Measurements from ENCODE around the gene FLT4.
"Not testable (repeated sequence)": the region's sequence is repeated elsewhere in the genome, so short reads cannot be mapped to it uniquely, and the experiment has no call there.

Gene FLT4

DNA sequence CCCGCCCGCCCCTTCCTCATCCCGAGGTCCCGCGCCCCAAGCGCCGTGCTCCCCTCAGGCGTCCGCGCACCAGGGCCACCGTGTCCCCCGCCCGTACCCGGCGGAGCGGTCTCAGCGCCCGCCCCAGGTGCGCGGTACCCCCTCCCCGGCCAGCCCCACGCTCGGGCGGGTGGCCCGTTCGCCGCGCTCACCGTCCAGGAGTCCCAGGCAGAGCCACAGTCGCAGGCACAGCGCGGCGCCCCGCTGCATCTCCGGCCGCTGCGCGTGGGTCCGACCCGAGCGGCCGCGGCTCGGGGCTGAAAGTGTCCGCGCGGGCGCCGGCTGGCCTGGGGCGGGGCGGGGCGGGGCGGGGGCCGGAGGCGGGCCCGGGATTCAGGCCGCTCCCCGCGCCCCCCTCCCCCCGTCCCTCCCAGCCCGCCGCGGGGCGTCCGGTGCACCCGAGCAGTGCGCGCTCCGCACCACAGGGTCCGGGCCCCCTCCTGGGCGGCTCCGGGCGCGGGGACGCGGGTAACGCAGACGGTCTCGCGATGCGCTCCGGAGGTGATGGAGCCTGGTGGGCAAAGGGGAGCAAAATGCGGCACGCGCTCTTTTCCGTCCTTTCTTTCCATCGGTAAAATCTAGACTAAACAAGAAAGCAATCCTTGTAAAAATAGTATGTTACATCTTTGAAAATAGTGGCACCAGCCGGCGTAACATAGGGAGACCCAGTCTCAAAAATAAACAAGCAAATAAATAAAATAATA is at the start of gene FLT4:
FLT4 (minus strand) TSS at position 304 of the 743 bp plus-strand sequence; CDS start at position 249, 55 bp downstream.
- DNase-seq (ENCODE audit: low spot score): no peak

DNA sequence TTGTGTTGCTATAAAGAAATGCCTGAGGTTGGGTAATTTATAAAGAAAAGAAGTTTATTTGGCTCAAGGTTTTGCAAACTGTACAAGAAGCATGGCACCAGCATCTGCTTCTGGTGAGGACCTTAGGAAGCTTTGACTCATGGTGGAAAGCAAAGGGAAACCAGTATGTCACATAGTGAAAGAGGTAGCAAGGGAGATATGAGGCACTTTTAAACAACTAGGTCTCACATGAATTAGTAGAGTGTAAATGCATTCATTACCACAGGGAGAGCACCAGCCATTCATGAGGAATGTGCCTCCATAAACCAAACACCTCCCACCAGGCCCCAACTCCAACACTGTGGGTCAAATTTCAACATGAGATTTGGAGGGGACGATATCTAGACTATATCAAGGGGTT is 49.6 kb upstream of the FLT4 start:
- DNase-seq (ENCODE audit: low spot score) (no peak), FAIRE-seq (no peak)

More for the DNA sequence above, at the start of gene FLT4:
- FAIRE-seq: no peak

DNA sequence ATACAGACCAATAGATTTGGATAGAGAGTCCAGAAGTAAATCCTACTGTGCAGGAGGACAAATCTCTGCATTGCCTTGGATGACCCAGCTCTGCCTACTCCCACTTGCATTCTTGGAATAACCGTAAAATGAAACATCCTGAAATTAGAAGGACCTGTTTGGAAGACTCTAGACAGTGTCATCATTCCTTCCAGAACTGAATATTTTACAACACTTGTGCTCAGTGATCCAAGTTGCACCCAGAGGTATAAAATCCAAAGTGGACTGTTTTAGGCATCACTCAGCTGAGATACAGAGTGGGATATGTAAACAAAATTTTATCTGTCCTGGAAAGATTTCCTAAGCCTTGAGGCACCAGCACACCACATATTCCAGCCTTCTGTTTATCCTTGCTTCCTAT is 46.7 kb upstream of the FLT4 start:
- FAIRE-seq (no peak), DNase-seq (ENCODE audit: low spot score) (no peak)

DNA sequence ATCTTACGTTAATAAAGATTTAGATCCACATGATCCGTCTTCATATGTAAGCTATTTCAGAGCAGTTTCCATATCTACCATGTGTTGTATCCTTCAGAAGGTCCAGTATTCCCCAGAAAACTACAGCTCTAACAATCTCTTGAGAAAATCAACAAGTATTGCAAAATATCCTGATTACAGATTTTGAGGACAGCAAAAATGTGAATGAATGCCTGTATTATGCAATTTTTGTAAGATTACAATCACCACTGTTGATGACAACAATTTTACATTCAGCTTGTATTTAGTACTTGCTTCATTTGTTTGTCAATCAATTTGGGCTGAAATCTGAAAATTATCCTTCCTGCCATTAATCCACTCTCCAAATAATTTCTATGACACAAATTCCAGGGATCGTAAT is 43.0 kb upstream of the FLT4 start:
- FAIRE-seq (no peak), DNase-seq (ENCODE audit: low spot score) (no peak)

DNA sequence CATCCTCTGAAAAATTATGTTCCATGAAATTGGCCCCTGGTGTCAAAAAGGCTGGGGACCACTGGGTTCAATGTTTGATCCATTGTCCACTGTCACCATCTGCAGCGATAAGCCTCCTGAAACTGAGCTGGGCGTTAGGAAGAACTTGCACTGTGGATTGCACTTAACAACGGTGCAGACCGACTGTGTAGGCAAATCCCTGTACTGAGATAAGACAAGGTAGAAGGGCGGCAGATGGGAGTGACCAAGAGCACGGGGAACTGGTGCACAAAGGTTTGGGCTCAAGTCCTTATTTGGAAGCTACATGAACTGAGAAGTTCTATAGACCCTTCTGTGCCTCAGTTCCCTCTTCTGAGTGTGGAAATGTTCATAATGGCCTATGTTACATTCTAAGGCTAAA is 41.6 kb upstream of the FLT4 start:
- DNase-seq (ENCODE audit: low spot score): no peak
- FAIRE-seq: no peak

DNA sequence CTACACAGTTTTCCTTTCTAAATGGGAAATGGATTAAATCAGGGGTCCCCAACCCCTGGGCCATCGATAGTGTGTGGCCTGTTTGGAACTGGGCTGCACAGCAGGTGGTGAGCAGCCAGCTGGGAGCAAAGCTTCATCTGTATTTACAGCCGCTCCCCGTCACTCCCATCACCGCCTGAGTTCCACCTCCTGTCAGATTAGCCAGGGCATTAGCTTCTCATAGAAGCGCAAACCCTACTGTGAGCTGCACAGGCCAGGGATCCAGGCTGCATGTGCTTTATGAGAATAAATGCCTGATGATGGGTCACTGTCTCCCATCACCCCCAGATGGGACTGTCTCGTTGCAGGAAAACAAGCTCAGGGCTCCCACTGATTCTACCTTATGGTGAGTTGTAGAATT is 41.2 kb upstream of the FLT4 start:
- no peak for FAIRE-seq
- DNase-seq (ENCODE audit: low spot score): no peak

DNA sequence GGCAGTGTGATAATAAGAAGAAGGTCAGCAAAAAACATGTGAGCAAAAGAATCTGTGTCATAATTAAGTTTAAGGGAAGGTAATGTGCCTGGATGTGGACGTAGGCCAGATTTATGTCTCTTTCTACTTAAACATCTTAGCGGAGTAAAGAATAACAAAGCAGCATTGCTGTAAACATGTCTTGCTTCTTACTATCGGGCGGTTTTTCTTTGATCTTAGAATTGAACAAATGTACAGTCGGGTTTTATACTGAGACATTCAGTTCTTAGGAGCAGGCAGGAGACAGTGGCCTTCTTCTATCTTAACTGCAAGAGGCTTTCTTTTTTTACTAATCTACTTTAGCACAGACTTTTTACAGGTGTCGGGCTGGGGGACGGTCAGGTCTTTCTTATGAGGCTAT is 40.4 kb upstream of the FLT4 start:
- no peak for FAIRE-seq

DNA sequence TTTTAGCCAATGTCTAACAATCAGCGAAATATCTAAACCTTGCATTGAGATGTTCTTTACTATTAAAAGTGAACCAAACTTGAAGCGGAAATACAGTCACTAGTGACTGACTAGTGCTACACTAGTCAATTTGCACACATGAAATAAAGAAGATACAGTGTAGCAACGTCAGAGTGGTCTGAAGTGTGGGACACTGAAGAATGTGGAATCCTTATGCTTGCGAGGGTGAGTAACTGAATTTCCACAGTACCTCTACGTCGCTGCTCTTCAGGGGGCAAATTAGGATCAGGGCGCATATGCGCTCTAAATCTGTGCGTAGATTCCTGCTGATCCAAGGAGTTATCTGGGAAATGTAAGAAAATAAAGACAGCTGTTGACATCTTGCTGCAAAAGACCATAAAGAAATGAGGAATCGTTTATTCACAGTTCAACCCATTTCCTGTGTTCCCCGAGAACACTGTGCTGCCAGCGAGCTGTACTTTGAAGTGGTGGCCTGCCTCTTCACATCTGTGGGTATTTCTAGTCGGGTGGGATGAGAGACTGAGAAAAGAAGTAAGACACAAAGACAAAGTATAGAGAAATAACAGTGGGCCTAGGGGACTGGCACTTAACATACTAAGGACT is 39.8 kb upstream of the FLT4 start:
- FAIRE-seq (no peak), DNase-seq (ENCODE audit: low spot score) (no peak)

More for the DNA sequence above, 40.4 kb upstream of the FLT4 start:
- no peak for DNase-seq (ENCODE audit: low spot score)

DNA sequence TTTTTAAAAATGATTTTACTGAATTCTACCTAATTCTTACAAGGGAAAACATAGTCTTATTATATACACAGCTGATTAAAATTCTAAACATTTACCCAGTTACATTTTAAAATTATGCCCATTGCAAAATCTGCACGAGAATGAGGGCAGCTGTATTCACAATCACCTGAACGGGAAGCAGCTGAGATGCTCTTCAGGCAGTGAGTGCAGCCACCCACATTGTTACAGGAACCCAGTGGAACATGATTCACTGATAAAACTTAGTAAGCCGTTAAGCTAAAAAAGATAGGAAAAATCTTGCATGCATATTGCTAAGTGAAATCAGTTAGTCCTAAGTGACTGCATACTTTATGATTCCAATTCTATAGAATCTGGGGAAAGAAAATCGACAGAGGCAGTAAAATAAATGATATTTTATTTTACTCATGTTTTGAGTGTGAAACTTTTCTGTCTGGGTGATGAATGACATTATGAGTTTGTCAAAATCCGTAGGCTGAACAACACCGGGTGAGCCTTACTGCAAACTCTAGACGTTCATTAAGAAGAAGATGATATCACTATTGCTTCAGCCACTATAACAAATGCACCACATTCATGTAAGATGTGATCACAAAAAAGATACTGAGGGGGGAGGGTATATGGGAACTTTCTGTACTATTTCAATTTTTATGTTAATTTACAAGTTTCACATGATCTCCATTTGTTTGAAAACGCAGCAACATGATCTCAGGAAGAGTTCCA is 39.1 kb upstream of the FLT4 start:
- FAIRE-seq: no peak
- DNase-seq (ENCODE audit: low spot score): no peak

DNA sequence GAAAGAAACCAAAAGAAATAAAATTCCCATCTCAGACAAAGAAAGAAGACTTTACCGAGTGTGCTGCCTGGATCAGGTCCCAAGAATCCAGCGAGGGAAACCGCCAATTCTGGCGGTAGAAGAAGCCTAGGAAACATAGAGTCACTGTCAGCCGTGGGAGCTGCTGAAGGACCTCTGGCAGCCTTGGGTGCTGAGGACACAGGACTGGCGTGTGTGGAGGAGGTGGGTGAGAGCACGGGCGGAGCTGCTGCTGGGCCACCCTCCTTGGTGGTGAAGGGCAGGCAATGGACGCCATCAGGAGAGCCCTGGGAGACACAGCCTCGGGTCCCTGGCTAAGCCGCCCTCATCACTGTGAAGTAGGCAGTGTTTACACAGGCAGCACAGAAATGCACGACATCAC is 37.4 kb upstream of the FLT4 start:
- FAIRE-seq; DNase-seq (ENCODE audit: low spot score): not testable (repeated sequence)

DNA sequence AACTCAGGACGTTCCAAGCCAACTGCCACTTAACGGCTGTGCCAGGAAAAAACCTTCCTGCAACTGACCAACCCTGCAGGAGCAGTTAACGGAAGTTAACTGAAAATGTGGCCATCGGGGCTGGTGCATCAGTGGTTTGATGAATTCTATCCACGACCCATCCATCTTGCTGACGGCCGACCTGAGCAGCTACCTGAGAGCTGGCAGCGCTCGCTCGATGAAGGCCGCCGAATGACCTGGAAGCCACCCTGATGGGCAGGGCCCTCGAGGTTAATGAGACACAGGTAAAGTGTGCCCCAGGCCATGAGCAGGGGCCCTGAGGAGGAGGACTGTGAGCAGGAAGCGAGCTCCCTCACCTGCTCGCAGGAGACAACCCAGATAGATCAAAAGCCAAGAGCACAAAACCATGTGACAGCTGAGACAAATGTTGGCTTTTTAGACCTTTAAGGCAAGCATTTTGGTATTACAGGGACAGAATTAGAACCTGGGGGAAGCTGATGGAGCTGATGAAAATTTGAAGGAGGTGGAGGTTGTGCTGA is 35.3 kb upstream of the FLT4 start:
- DNase-seq (ENCODE audit: low spot score): no peak
- no peak for FAIRE-seq

DNA sequence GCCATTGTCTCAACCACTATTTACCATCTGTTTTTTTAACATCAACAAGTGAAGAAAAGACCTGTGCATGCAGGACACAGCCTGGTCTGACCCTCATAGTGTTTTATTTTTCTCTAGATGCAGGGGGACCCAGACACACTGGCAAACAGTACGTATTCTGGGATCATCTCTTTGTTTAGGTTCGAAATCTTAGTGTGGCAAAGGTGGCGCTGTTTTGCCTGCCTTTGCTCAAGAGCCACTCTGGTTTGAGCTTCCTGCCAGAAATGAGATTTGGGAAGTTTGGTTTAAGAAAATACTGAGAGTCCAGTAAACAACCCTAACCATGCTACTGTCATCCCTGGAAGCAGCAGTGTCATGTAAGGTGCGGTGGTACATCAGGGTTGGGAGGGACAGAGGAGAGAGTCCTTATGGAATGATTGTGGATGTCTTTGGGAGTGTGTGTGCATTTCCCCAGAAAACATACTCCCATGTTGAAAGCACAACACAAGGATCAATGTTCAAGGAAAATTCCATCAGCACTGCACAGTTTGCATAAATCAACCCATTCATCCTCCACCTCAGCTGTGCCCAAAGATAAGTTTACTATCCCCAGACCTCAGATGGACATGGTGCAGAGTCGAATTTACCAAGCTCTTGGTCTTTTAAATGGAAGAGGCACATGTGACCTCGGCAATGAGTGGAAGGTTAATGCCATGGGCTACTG is 34.0 kb upstream of the FLT4 start:
- FAIRE-seq (no peak), DNase-seq (ENCODE audit: low spot score) (no peak)

DNA sequence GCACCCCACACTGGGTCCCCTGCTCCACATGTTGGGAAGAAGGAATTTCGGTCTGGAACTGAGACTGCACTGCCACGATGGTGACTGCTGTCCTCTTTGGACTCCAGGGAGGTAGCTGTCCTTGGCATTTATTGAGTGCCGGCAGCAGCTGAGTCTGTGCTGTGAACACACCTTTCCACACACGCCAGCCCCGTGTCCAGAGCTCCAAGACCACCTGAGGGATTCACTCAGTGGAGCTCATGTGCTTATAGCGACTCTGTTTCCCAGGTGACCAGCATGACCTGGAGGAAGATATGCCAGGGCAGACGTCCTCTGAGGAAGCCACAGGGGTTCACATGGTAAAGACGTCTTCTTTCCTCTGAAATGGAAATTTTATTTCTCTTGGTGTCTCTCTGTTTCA is 33.2 kb upstream of the FLT4 start:
- no peak for FAIRE-seq
- no peak for DNase-seq (ENCODE audit: low spot score)

DNA sequence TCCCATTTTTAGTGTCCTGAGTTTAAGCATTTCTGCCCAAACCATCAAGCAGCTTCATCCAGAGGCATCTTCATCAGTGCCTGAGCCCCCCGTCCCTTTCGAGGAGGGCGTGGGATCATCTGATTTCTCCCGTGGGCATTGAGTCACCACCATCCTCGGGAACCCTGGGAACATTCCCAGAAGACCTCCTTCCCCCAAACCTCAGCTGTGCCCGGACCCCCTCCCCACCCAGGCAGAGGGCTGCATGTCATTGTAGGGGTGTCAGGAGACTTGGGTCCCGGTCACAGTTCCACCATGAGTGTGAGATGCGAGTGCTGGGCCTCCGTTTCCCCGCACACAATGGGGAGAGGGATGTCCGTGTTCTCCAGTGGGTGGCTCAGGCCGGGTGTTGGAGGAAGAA is 32.6 kb upstream of the FLT4 start:
- not testable (repeated sequence) for DNase-seq (ENCODE audit: low spot score); FAIRE-seq

DNA sequence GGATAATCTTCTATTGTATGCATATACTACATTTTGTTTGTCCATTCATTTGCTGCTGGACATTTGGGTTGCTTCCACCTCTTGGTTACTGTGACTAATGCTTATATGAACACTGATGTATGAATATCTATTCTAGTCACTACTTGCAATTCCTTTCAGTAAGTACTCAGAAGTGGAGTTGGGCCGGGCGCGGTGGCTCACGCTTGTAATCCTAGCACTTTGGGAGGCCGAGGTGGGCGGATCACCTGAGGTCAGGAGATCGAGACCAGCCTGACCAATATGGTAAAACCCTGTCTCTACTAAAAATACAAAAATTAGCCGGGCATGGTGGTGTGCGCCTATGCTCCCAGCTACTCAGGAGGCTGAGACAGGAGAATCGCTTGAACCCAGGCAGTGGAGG is 28.9 kb upstream of the FLT4 start:
- DNase-seq (ENCODE audit: low spot score): not testable (repeated sequence)

DNA sequence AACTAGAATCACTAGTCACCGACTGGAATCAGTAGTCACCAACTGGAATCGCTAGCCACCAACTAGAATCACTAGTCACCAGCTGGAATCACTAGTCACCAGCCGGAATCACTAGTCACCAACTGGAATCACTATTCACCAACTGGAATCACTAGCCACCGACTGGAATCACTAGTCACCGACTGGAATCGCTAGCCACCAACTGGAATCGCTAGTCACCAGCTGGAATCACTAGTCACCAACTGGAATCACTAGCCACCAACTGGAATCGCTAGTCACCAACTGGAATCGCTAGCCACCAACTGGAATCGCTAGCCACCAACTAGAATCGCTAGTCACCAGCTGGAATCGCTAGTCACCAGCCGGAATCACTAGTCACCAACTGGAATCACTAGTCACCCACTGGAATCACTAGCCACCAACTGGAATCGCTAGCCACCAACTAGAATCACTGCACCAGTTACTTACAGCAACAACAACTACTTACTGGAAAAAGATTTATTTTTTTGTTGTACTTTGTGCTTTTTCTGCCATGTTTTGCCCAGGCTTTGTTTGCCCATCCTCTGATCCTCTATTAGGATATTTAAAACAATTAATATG is 25.7 kb upstream of the FLT4 start:
- DNase-seq (ENCODE audit: low spot score) (no peak), FAIRE-seq (no peak)

More for the DNA sequence above, 28.9 kb upstream of the FLT4 start:
- not testable (repeated sequence) for FAIRE-seq

DNA sequence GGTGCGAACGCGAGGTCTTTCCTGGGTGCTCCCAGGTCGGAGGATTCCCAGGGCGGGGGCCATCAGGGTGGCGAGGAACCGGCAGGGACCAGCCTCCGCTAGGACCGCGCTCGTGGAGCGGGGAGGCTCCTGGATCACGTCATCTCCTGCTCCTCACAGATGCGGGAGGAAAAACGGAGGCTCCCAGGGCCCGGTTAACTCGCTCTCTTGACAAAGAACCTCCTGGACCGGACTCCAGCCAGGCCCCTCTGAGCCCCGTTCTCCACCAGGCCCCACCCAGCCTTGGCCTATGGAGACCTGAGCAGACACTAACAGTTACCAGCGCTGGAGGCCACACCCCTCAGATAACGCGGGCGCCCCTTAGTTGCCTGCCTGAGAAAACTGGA is 24.7 kb upstream of the FLT4 start:
- FAIRE-seq; DNase-seq (ENCODE audit: low spot score): not testable (repeated sequence)

DNA sequence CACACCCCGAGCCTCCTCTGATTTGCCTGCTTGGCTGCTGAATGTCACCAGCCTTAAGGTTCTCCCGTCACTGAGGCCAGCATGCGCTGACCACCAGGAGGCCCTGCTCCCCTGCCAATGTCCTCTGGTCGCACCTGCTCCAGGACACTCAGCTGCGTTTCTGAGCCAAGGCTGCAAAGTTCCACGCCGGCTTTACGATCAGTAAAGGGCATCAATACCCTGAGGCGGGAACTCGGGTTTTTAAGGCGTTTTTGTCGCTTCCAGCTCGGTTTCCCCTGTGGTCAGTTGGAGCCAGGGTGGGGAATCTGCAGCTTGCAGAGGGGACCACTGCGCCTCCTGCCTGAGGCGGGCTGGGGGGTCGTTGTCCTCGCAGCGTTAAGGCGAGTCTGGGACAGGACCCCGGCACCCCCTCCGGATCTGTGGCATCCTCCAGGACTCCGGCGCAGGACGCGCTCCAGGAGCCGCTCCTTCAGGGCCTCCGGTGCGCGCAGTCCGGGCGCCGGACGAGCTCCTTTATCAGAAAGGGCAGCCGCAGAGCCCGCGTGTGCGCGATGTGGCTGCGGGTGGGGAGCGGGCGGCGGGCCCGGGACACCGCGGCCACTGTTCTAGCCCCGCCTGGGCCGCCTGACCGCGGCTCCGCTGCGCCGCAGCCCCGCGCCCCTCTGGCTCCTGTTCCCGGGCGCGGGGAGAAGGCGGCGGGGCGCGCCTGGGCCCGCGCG is 24.1 kb upstream of the FLT4 start:
- FAIRE-seq: no peak
- no peak for DNase-seq (ENCODE audit: low spot score)

DNA sequence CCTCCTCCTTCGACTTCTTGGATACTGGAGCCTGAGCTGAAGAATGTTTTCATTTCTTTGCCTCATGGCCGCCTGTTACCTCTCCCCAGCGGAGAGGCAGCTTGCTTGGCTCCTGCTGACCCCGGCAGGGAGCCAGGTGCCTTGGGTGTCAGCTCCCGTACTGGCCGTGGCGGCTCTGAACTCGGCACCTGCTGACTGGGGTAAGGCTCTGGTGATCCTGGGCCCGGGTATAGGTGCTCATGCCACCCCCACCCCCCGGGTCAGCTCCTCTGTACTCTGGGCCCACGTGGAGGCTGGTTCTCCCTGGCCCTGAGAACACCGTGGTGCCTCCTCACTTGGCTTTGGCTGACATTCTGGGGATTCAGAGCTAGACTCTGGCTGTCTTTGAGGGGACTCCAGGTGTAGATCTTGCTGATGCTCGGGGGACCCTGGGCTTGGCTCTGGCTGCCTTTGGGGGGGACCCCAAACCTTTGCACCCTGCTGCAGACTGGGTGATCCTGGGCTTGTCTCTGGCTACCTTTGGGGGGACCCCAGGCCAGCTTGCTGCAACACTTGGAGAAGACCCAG is 22.6 kb upstream of the FLT4 start:
- DNase-seq (ENCODE audit: low spot score): not testable (repeated sequence)

More for the DNA sequence above, 22.6 kb upstream of the FLT4 start:
- FAIRE-seq: not testable (repeated sequence)

All from RCC 7860 (cell line).